Activated CD4-positive, alpha-beta memory T cell treated with anti-CD3 and anti-CD28 coated beads, Interleukin-2, amount 10 ng/mL, durations not matched to agents 7 days and 5 days (primary cell): ENCODE measurements around the gene IFI27L1. TPM values are rescaled to one million over a fixed set of nuclear protein-coding genes. Genes with fewer than 3 reads are reported as not detected.

Source experiments
- CTCF ChIA-PET: fragments of 350-600 bp; sonication (Branson Sonifier 250); formaldehyde crosslinking; loops from one replicate; lab custom pipeline; 2021; ENCODE audit warnings: antibody characterized with exemption, inconsistent platforms; lab: Charles Lee
- POLR2A ChIA-PET: fragments of 350-600 bp; sonication (Branson Sonifier 250); formaldehyde crosslinking; loops from one replicate; lab custom pipeline; 2021; ENCODE audit warnings: antibody characterized with exemption; lab: Charles Lee
- DNase-seq: peaks from one replicate; pipeline ENCODE4 v3.0.0-alpha.2; 2020
- H3K27ac Mint-ChIP-seq: one replicate; pipeline ENCODE4 v1.8.0; 2021; ENCODE audit warnings: mild to moderate bottlenecking, mixed read lengths
- H3K27me3 Mint-ChIP-seq: one replicate; pipeline ENCODE4 v1.8.0; 2021; ENCODE audit warnings: mixed read lengths
- H3K36me3 Mint-ChIP-seq: one replicate; pipeline ENCODE4 v1.8.0; 2021; ENCODE audit warnings: low read depth, mixed read lengths
- H3K4me1 Mint-ChIP-seq: one replicate; pipeline ENCODE4 v1.8.0; 2021; ENCODE audit warnings: mixed read lengths
- H3K4me3 Mint-ChIP-seq: one replicate; pipeline ENCODE4 v1.8.0; 2021; ENCODE audit warnings: mild to moderate bottlenecking, mixed read lengths
- H3K9me3 Mint-ChIP-seq: one replicate; pipeline ENCODE4 v1.8.0; 2021; ENCODE audit warnings: mixed read lengths
- total RNA-seq, 2 experiments: library from RNA; stranded (reverse); gene quantifications; one replicate each; pipeline ENCODE4 v1.2.3, GENCODE V29; 2021

The IFI27L1 gene
- total RNA-seq, 2 experiments from 2014 or later = 49.5 to 51.0 TPM

DNA sequence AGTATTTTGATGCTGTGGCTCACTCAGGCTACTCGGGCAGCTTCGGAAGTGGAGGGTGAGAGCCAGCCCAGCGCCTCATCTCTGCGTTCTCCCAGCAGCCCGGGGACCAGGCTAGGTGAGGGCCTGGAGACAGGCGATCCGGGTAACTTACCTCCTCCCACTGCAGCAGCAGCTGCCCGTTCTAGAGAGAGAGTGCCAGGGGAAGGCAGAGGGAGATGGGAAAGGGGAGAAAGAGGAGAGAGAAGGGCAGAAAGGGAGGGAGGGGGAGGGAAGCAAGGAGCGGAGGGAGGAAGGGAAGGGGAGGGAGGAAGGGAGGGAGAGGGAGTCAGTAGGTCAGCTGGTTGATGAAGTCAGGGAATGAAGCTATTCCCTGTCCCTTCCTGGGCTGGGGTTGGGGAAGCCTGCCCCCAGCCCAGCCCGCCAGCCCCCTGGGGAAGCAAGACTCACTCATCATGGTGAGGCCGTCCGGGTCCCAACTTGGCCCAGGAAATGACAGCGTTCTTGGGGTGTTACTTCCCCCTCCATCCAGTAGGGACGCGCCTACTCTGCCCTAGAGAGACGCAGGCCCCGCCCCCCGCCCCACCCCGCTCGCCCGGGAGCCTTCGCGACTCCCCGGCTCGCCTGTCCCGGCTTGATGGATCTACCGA, 48.1 kb downstream of the IFI27L1 start, which contains the start of gene IFI27L2:
IFI27L2 (minus strand) TSS at position 494 of the 647 bp plus-strand sequence; CDS start at position 454, 40 bp downstream.
- peaks cover 25% of the 10 kb centered on the region for H3K4me1 Mint-ChIP-seq
- no peaks in the 10 kb centered on the region for H3K9me3 Mint-ChIP-seq
- CTCF ChIA-PET = interaction anchor here (0.6 to 4.9 kb wide), 12 partner anchors 7 to 357 kb away, joined by 3 to 36 read pairs (median 8); partner anchors contain the start of genes DDX24 and IFI27L1
- POLR2A ChIA-PET = interaction anchor here (0.7 to 5.0 kb wide), 11 partner anchors 14 to 190 kb away, joined by 3 to 44 read pairs (median 4); partner anchors contain the start of genes DDX24, IFI27L1 and PPP4R4
- H3K27me3 Mint-ChIP-seq = peaks cover 13% of the 10 kb centered on the region
- peak within 1 kb of the TSS; percentile 93 for H3K4me3 Mint-ChIP-seq
- peak within 1 kb of the TSS; percentile 82 for H3K27ac Mint-ChIP-seq
- peaks cover 3% of the 10 kb centered on the region for H3K36me3 Mint-ChIP-seq
- DNase-seq = peak; percentile 81

DNA sequence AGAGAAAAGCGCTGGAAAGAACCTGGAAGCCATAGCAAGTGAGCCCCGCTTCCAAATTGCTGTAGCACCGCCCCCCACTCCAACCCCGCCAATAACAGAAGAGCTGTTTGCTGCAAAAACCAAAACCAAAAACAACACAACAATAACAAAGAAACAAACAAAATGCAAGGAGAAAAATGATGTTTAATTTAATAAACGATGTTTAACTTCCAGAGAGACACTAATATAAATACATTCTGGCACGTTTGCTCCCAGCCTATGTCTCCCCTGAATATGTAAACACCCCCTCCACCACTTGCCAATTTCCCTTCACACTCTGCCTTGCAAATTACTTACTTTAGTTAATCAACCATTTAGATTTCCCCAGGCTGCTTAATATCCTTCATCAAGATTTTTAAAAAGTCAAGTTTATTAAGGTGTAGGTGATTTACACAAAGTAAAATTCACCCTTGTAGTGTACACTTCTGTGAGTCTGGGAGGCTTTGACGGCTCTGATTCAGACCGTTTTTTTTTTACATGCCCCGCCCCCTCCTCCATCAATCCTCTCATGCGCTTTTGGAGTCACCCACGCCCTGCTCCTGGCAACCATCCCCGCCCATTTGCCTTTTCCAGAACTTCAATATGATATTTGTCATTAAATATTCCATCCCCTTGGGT, 48.8 kb downstream of the IFI27L1 start:
- Mint-ChIP-seq H3K4me3 (peak overlapping the region; percentile 93), H3K9me3 (no peaks in the 10 kb centered on the region), H3K4me1 (peaks cover 25% of the 10 kb centered on the region), H3K27me3 (peaks cover 13% of the 10 kb centered on the region), H3K27ac (peak overlapping the region; percentile 82), H3K36me3 (peaks cover 3% of the 10 kb centered on the region)
- CTCF ChIA-PET = interaction anchor here (0.6 to 4.9 kb wide), 12 partner anchors 12 to 356 kb away, joined by 3 to 68 read pairs (median 8); partner anchors contain the start of genes DDX24 and IFI27L1
- POLR2A ChIA-PET = interaction anchor here (1.1 to 5.0 kb wide), 9 partner anchors 15 to 102 kb away, joined by 3 to 44 read pairs (median 6); partner anchors contain the start of genes DDX24, IFI27L1 and PPP4R4
- peak; percentile 43 for DNase-seq

DNA sequence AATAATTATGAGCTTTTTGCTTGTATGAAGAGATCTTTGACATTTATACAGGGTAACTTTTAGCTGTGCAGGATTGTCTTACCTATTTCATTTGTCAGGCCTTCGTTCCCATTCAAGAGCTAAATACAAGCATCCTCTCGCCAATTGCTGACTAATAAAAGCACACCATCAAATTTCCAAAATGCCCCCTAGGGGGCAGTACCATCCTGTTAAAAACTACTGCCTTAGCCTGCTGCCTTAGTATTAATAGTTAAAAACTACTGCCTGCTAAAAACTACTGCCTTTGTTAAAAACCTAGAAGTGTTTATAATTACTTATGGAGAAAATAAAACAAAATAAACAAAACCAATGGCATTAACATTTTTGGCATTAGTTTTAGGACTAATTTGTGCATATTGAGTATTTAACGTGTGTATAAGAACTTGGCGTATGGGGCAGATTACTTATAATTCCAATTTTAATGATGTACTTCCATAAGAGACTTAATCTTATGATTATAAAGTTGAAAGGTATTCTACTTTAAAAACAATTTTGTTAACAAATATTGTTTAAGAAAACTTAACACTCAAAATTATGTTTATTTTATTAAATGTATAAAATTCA, 51.3 kb downstream of the IFI27L1 start:
- DNase-seq = peak; percentile 67
- peaks cover 23% of the 10 kb centered on the region for H3K27me3 Mint-ChIP-seq
- ChIA-PET POLR2A (interaction anchor here (1.0 to 5.0 kb wide), 2 partner anchors 48 to 51 kb away, joined by 3 to 23 read pairs; partner anchors contain the start of genes DDX24 and IFI27L1), CTCF (interaction anchor here (0.7 to 4.9 kb wide), 32 partner anchors 9 to 401 kb away, joined by 3 to 68 read pairs (median 4); partner anchors contain the start of genes DDX24, IFI27L1 and PPP4R4)
- peaks cover 9% of the 10 kb centered on the region for H3K9me3 Mint-ChIP-seq
- H3K4me3 Mint-ChIP-seq = no peak overlapping the region
- H3K4me1 Mint-ChIP-seq = peaks cover 37% of the 10 kb centered on the region
- H3K27ac Mint-ChIP-seq = no peak overlapping the region
- H3K36me3 Mint-ChIP-seq = peaks cover 6% of the 10 kb centered on the region

DNA sequence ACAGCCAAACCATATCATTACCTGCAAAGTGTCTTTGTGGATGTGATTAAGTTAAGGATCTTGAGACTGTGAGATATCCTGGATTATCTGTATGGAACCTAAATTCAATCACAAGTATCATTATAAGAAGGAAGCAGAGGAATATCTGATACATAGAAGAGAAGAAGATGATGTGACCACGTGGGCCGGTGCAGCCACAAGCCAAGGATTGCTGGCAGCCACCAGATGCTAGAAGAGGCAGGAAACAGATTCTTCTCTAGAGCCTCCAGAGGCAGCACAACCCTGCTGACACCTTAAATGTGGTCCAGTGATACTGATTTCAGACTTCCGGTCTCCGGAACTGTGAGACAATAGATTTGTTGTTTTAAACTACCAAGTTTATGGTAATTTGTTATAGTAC, 54.4 kb downstream of the IFI27L1 start:
- peaks cover 9% of the 10 kb centered on the region for H3K9me3 Mint-ChIP-seq
- H3K27me3 Mint-ChIP-seq = peaks cover 25% of the 10 kb centered on the region
- ChIA-PET POLR2A (no interaction called here), CTCF (interaction anchor here (2.5 to 9.7 kb wide), 3 partner anchors 22 to 99 kb away, joined by 35 to 178 read pairs (median 76); no protein-coding TSS in a partner anchor)
- no peak for DNase-seq
- no peak overlapping the region for H3K4me3 Mint-ChIP-seq
- peaks cover 6% of the 10 kb centered on the region for H3K36me3 Mint-ChIP-seq
- H3K4me1 Mint-ChIP-seq = peaks cover 15% of the 10 kb centered on the region
- no peak overlapping the region for H3K27ac Mint-ChIP-seq

DNA sequence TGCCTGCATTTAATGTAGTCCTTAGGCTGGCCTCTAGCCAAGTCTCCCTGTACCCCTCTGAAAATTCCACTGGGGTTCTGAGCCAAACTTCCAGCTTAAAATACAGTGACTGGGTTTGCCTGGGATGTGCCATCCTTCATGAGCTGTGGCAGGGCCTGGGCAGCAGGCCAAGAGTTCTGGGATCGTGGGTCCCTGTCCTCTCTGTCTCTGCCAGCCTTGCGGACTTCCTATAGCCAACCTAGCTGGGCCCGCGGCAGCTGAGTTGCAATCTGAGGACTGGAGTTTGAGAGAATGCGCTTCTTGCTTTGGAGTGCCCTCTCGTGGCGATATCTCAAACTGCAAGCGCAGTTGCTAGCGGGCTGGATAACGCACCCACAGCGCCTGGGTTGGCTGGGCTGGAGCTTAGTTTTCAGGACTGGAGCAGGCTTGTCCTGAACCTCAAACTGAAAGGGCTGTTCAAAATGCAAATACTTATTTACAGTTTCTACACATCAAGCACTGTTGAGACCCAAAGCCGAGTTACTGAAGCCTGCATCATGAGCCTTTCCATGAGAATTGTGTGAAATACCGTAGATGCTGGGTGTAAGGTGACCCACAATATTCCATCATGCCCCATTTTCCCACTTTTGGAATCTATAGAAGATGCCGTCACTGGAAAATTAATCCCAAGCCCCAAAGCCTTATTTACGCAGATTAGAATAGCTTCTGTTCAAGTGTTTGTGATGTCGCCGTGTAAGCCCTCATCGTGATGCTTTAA, 55.6 kb downstream of the IFI27L1 start:
- CTCF ChIA-PET = interaction anchor here (0.6 to 9.7 kb wide), 46 partner anchors 8 to 482 kb away, joined by 3 to 178 read pairs (median 5); partner anchors contain the start of genes CCDC197, DDX24, IFI27L1 and PPP4R4
- POLR2A ChIA-PET = interaction anchor here (0.7 to 1.4 kb wide), 7 partner anchors 9 to 197 kb away, joined by 3 to 13 read pairs (median 4); partner anchors contain the start of genes DDX24, IFI27L1 and PPP4R4
- Mint-ChIP-seq H3K36me3 (peaks cover 6% of the 10 kb centered on the region), H3K27me3 (peaks cover 21% of the 10 kb centered on the region), H3K27ac (no peak overlapping the region), H3K4me1 (peaks cover 15% of the 10 kb centered on the region), H3K4me3 (no peak overlapping the region), H3K9me3 (peaks cover 9% of the 10 kb centered on the region)
- DNase-seq = peak; percentile 89

DNA sequence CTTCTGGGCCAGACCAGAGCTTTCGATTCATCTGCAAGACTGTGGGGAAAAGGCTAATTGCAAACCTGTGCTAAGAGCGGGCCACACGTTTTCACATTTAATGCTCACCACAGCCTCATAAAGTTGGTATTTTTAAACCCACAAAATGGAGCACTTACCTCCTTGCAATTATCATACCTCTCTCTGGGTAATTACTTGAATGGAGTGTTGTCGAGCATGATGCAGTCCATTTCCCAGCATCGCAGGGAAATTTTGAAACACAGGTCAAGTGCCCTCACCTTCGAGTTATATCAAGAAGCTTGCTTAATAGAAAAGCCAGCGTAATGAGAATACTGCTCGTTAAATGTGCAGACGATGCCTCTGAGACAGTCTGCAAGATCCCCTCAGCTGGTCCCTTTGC, 57.1 kb downstream of the IFI27L1 start:
- DNase-seq = no peak
- H3K36me3 Mint-ChIP-seq = peaks cover 6% of the 10 kb centered on the region
- H3K9me3 Mint-ChIP-seq = peaks cover 9% of the 10 kb centered on the region
- H3K4me1 Mint-ChIP-seq = peaks cover 12% of the 10 kb centered on the region
- H3K27ac Mint-ChIP-seq = no peak overlapping the region
- CTCF ChIA-PET = interaction anchor here (1.1 to 9.7 kb wide), 7 partner anchors 20 to 198 kb away, joined by 3 to 178 read pairs (median 6); partner anchors contain the start of gene IFI27L1
- POLR2A ChIA-PET = no interaction called here
- H3K4me3 Mint-ChIP-seq = no peak overlapping the region
- peaks cover 15% of the 10 kb centered on the region for H3K27me3 Mint-ChIP-seq

DNA sequence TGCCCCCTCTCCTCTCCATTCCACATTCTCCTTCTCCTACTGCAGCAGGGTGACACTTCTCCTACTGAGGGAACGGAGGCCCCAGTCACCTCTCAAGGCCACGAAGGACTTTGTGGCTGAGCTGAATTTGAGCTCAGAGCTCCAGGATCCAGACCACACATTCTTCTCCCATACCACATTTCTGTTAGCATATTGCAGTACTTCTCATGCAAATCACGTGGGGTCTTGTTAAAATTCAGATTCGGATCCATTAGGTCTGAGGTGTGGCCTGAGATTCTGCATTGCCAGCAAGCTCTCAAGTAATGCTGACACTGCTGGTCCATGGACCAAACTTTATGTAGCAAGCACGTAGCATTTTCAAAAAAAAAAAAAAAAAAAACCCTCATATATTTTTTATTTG, 57.9 kb downstream of the IFI27L1 start:
- CTCF ChIA-PET = interaction anchor here (1.1 to 9.7 kb wide), 6 partner anchors 21 to 199 kb away, joined by 3 to 178 read pairs (median 4); partner anchors contain the start of gene IFI27L1
- H3K4me3 Mint-ChIP-seq = no peak overlapping the region

DNA sequence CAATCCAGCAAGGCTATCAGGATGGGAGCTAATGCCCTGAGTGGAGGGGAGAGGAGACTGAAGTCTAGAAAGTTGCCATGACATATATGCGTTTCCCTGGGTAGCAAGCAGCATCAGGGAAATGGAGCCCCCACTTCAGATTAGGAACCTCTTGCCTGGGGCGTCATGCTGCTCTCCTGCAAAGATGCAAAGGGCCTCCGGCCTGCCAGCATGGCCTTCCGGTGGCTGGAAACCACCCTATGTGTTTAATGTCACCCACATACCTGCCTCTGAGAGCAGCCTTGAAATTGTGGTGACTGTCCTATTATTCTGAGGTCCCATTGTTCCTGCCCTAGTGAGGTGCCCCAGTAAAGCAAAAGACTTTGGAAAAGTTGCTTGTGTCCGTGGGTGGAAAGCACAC, 58.3 kb downstream of the IFI27L1 start:
- Mint-ChIP-seq H3K4me1 (peaks cover 13% of the 10 kb centered on the region), H3K36me3 (peaks cover 6% of the 10 kb centered on the region), H3K27ac (no peak overlapping the region), H3K27me3 (peaks cover 12% of the 10 kb centered on the region), H3K4me3 (no peak overlapping the region), H3K9me3 (peaks cover 9% of the 10 kb centered on the region)
- ChIA-PET CTCF (interaction anchor here (1.2 to 9.7 kb wide), 4 partner anchors 21 to 103 kb away, joined by 3 to 178 read pairs (median 40); partner anchors contain the start of gene IFI27L1), POLR2A (no interaction called here)
- no peak for DNase-seq

More for the DNA sequence above, 57.9 kb downstream of the IFI27L1 start:
- Mint-ChIP-seq H3K27me3 (peaks cover 12% of the 10 kb centered on the region), H3K4me1 (peaks cover 12% of the 10 kb centered on the region), H3K9me3 (peaks cover 9% of the 10 kb centered on the region), H3K27ac (no peak overlapping the region), H3K36me3 (peaks cover 6% of the 10 kb centered on the region)
- no peak for DNase-seq
- POLR2A ChIA-PET = no interaction called here

DNA sequence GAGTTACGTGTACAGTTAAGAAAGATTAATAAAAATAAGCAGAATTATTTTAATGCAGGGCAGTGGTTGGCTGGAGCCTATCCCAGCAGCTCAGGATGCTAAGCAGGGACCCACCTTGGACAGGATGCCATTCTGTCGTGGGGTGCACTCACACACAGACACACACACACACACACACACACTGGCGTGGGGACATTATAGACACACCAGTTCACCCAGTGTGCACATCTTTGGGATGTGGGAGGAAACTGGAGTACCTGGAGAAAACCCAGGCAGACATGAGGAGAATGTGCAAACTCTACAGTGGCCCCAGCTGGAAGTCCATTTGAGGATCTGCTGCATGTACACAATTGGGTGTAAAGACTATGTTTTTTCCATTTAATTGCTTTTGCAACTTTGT, 61.1 kb downstream of the IFI27L1 start:
- H3K27ac Mint-ChIP-seq = no peak overlapping the region
- H3K4me3 Mint-ChIP-seq = no peak overlapping the region
- H3K27me3 Mint-ChIP-seq = peaks cover 3% of the 10 kb centered on the region
- ChIA-PET CTCF (interaction anchor here (0.7 to 9.7 kb wide), 11 partner anchors 10 to 488 kb away, joined by 3 to 178 read pairs (median 6); partner anchors contain the start of gene PPP4R4), POLR2A (no interaction called here)
- peaks cover 22% of the 10 kb centered on the region for H3K4me1 Mint-ChIP-seq
- H3K36me3 Mint-ChIP-seq = no peaks in the 10 kb centered on the region
- H3K9me3 Mint-ChIP-seq = no peaks in the 10 kb centered on the region
- no peak for DNase-seq

DNA sequence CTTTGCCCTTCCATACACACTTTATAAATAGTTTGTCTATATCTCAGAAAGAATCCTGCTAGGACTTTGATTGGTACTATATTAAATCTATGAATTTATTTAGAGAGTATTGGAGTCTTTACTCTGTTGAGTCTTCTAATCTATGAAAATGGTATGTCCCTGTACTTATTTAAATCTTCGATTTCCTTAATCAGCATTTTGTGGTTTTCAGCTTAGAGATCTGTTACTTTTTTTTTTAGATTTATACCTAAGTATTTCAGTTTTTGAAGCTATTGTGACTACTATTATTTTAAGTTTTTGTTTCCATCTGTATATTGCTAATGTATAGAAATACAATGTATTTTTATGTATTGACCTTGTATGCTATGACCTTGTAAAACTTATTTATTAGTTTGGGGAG, 61.7 kb downstream of the IFI27L1 start:
- Mint-ChIP-seq H3K4me3 (no peak overlapping the region), H3K36me3 (no peaks in the 10 kb centered on the region), H3K27me3 (peaks cover 3% of the 10 kb centered on the region), H3K4me1 (peaks cover 26% of the 10 kb centered on the region), H3K27ac (no peak overlapping the region), H3K9me3 (no peaks in the 10 kb centered on the region)
- CTCF ChIA-PET = interaction anchor here (1.2 to 9.7 kb wide), 10 partner anchors 10 to 488 kb away, joined by 3 to 178 read pairs (median 6); partner anchors contain the start of gene PPP4R4
- DNase-seq = no peak
- POLR2A ChIA-PET = no interaction called here

DNA sequence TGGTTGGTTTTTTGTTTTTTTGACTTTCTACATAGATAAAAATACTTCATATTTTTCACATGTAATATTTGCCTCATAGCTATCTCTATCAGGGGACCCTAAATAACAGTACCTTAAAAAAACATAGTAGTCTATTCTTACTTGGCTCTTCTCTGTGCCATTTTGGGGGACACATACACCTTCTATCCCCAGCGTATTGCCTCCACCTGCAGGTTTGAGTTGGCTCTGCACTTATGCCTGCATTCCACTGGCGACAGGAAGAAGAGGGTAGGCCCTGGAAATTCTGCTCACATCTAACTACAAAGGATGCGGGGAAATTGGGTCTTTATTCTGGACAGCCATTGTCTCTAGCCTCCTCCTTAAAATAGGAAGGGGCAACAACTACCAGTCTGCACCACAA, 62.1 kb downstream of the IFI27L1 start:
- peaks cover 26% of the 10 kb centered on the region for H3K4me1 Mint-ChIP-seq
- no peak for DNase-seq
- no peaks in the 10 kb centered on the region for H3K9me3 Mint-ChIP-seq
- H3K36me3 Mint-ChIP-seq = no peaks in the 10 kb centered on the region
- H3K27ac Mint-ChIP-seq = no peak overlapping the region
- H3K27me3 Mint-ChIP-seq = peaks cover 4% of the 10 kb centered on the region
- ChIA-PET CTCF (interaction anchor here (1.3 to 9.7 kb wide), 8 partner anchors 11 to 204 kb away, joined by 3 to 178 read pairs (median 8); partner anchors contain the start of gene PPP4R4), POLR2A (no interaction called here)
- no peak overlapping the region for H3K4me3 Mint-ChIP-seq
